ENCODE results near the gene RTN3.

Gene RTN3

GRCh38 chr11:63737718-63738117, 56.4 kb downstream of the RTN3 start:
- no peak for FAIRE-seq
- DNase-seq (ENCODE audit: insufficient read length, low spot score) = no peak

GRCh38 chr11:63738720-63739360, 57.5 kb downstream of the RTN3 start:
- peak; percentile 76 for FAIRE-seq

GRCh38 chr11:63745304-63746170, 64.2 kb downstream of the RTN3 start:
- DNase-seq (ENCODE audit: insufficient read length, low spot score) (no peak), FAIRE-seq (no peak)

More at GRCh38 chr11:63738720-63739360, 57.5 kb downstream of the RTN3 start:
- no peak for DNase-seq (ENCODE audit: insufficient read length, low spot score)

GRCh38 chr11:63747011-63747410, 65.7 kb downstream of the RTN3 start:
- FAIRE-seq (no peak), DNase-seq (ENCODE audit: insufficient read length, low spot score) (no peak)

- no peak for DNase-seq (ENCODE audit: insufficient read length, low spot score)
- FAIRE-seq = no peak
Observed at GRCh38 chr11:63749624-63750023, 68.3 kb downstream of the RTN3 start.

GRCh38 chr11:63756919-63757761, 75.8 kb downstream of the RTN3 start:
- DNase-seq (ENCODE audit: insufficient read length, low spot score) = no peak
- FAIRE-seq = no peak

- no peak for DNase-seq (ENCODE audit: insufficient read length, low spot score)
- FAIRE-seq = no peak
Observed at GRCh38 chr11:63760487-63761079, 79.3 kb downstream of the RTN3 start.

GRCh38 chr11:63761188-63761587, 79.9 kb downstream of the RTN3 start:
- FAIRE-seq (no peak), DNase-seq (ENCODE audit: insufficient read length, low spot score) (no peak)

- peak; percentile 16 for DNase-seq (ENCODE audit: insufficient read length, low spot score)
Observed at GRCh38 chr11:63761931-63762653, 80.8 kb downstream of the RTN3 start.

GRCh38 chr11:63762654-63763495, 81.6 kb downstream of the RTN3 start:
- DNase-seq (ENCODE audit: insufficient read length, low spot score) (no peak), FAIRE-seq (no peak)

More at GRCh38 chr11:63761931-63762653, 80.8 kb downstream of the RTN3 start:
- FAIRE-seq = no peak

- FAIRE-seq (no peak), DNase-seq (ENCODE audit: insufficient read length, low spot score) (peak; percentile 23)
Observed at GRCh38 chr11:63763496-63764339, 82.4 kb downstream of the RTN3 start.

- FAIRE-seq = no peak
Observed at GRCh38 chr11:63764340-63764678, 83.0 kb downstream of the RTN3 start.

GRCh38 chr11:63764679-63765647, 83.7 kb downstream of the RTN3 start:
- peak; percentile 26 for DNase-seq (ENCODE audit: insufficient read length, low spot score)
- no peak for FAIRE-seq

More at GRCh38 chr11:63764340-63764678, 83.0 kb downstream of the RTN3 start:
- DNase-seq (ENCODE audit: insufficient read length, low spot score) = peak; percentile 19

GRCh38 chr11:63765688-63766241, 84.5 kb downstream of the RTN3 start:
- FAIRE-seq (no peak), DNase-seq (ENCODE audit: insufficient read length, low spot score) (no peak)

- DNase-seq (ENCODE audit: insufficient read length, low spot score) (no peak), FAIRE-seq (no peak)
Observed at GRCh38 chr11:63766531-63767235, 85.4 kb downstream of the RTN3 start.

GRCh38 chr11:63767267-63767564, 85.9 kb downstream of the RTN3 start:
- DNase-seq (ENCODE audit: insufficient read length, low spot score) = no peak

More at GRCh38 chr11:63767267-63767564, 85.9 kb downstream of the RTN3 start:
- FAIRE-seq = peak; percentile 73
